ENCODE measurements around the gene PCYT2. TPM values are rescaled to one million over a fixed set of nuclear protein-coding genes. Genes with fewer than 3 reads are reported as not detected.

PCYT2 gene
- total RNA-seq, 1 experiment from 2014 or later: 51.5 TPM

- Histone ChIP-seq H3K27ac (ENCODE audit: low read depth, low read length) (peak overlapping the region; percentile 80), H3K9me3 (ENCODE audit: control insufficient read depth in 1 of 2, insufficient read depth in 1 of 2, low read depth in 1 of 2, low read length in 2 of 2) (no peaks in the 10 kb centered on the region), H2AFZ (ENCODE audit: low read depth, low read length, poor library complexity, severe bottlenecking) (no peak overlapping the region), H3K4me1 (ENCODE audit: control insufficient read depth in 1 of 2, insufficient read depth in 2 of 2, low read length in 2 of 2) (peaks cover 35 to 55% of the 10 kb centered on the region in 2 experiments), H3K36me3 (ENCODE audit: control insufficient read depth in 1 of 2, insufficient read depth in 2 of 2, low read length in 2 of 2) (peaks cover 15 to 36% of the 10 kb centered on the region in 2 experiments; a peak in 3 of 4 replicates), H3K79me2 (ENCODE audit: insufficient read depth, low read length) (peaks cover 91% of the 10 kb centered on the region), H3K4me3 (replicated peaks in 1 of 2; ENCODE audit: low read depth in 1 of 2, low read length in 2 of 2) (peak overlapping the region in 1 of 2 experiments; percentile 36; a peak in 2 of 4 replicates), H3K9me2 (ENCODE audit: insufficient read depth) (no peaks in the 10 kb centered on the region), H3K27me3 (ENCODE audit: insufficient read depth, low read length) (no peaks in the 10 kb centered on the region), H3K4me2 (ENCODE audit: low read length) (peak overlapping the region; percentile 80), H4K20me1 (ENCODE audit: insufficient read depth) (no peaks in the 10 kb centered on the region), H3K9ac (ENCODE audit: low read length) (peak overlapping the region; percentile 65)
- POLR2A ChIA-PET: interaction anchor here (1.1 kb wide), 1 partner anchor 46 kb away, joined by 3 read pairs; no protein-coding TSS in a partner anchor
- no peak for TF ChIP-seq SP1 (IDR thresholded peaks at IDR 0.05; ENCODE audit: low read depth)
- TF ChIP-seq CEBPB (IDR thresholded peaks at IDR 0.05; ENCODE audit: low read depth): no peak
- no peak for TF ChIP-seq CBX3 (IDR thresholded peaks at IDR 0.05; ENCODE audit: low read depth)
- TF ChIP-seq ELF1 (IDR thresholded peaks at IDR 0.05; ENCODE audit: borderline replicate concordance, low read depth): no peak
- TF ChIP-seq ATF3 (IDR thresholded peaks at IDR 0.05): no peak
- TF ChIP-seq EZH2 (IDR thresholded peaks at IDR 0.05): no peak
- CTCF ChIA-PET: interaction anchor here (1.0 to 1.8 kb wide), 2 partner anchors 10 to 53 kb away, joined by 3 to 4 read pairs; no protein-coding TSS in a partner anchor
- DNase-seq (ENCODE audit: low read depth, low spot score) (no peak), ATAC-seq (no peak)
- no TSS peak for BruUV-seq (replicated peaks)
- RAD21 ChIA-PET (ENCODE audit: low non-redundant PET in 1 of 2, low total read pairs in 2 of 2, uncharacterized antibody in 2 of 2, unreplicated experiment in 2 of 2): no interaction called here
- intact Hi-C loops (cut with micrococcal nuclease): no loop called here
Measured at GRCh38 chr17:81922566-81923301, 11.5 kb upstream of the PCYT2 start.

GRCh38 chr17:81921996-81922565 is 10.9 kb upstream of the PCYT2 start:
- POLR2A ChIA-PET: interaction anchor here (1.1 kb wide), 1 partner anchor 47 kb away, joined by 3 read pairs; no protein-coding TSS in a partner anchor
- Histone ChIP-seq H3K36me3 (ENCODE audit: control insufficient read depth in 1 of 2, insufficient read depth in 2 of 2, low read length in 2 of 2) (peaks cover 15 to 36% of the 10 kb centered on the region in 2 experiments; a peak in 3 of 4 replicates), H3K4me1 (ENCODE audit: control insufficient read depth in 1 of 2, insufficient read depth in 2 of 2, low read length in 2 of 2) (peaks cover 35 to 57% of the 10 kb centered on the region in 2 experiments), H3K9me2 (ENCODE audit: insufficient read depth) (no peaks in the 10 kb centered on the region), H3K27me3 (ENCODE audit: insufficient read depth, low read length) (no peaks in the 10 kb centered on the region), H3K27ac (ENCODE audit: low read depth, low read length) (peak overlapping the region; percentile 80; the same call in 1 of the 2 replicates), H3K4me3 (replicated peaks in 1 of 2; ENCODE audit: low read depth in 1 of 2, low read length in 2 of 2) (no peak overlapping the region), H3K79me2 (ENCODE audit: insufficient read depth, low read length) (peaks cover 96% of the 10 kb centered on the region), H2AFZ (ENCODE audit: low read depth, low read length, poor library complexity, severe bottlenecking) (no peak overlapping the region), H4K20me1 (ENCODE audit: insufficient read depth) (no peaks in the 10 kb centered on the region), H3K4me2 (ENCODE audit: low read length) (no peak overlapping the region), H3K9ac (ENCODE audit: low read length) (no peak overlapping the region), H3K9me3 (ENCODE audit: control insufficient read depth in 1 of 2, insufficient read depth in 1 of 2, low read depth in 1 of 2, low read length in 2 of 2) (no peaks in the 10 kb centered on the region)
- CTCF ChIA-PET: no interaction called here
- RAD21 ChIA-PET (ENCODE audit: low non-redundant PET in 1 of 2, low total read pairs in 2 of 2, uncharacterized antibody in 2 of 2, unreplicated experiment in 2 of 2): no interaction called here
- no TSS peak for BruUV-seq (replicated peaks)
- DNase-seq (ENCODE audit: low read depth, low spot score) (no peak), ATAC-seq (no peak)
- intact Hi-C loops (cut with micrococcal nuclease): no loop called here
- no peak for TF ChIP-seq POLR2A (IDR thresholded peaks at IDR 0.05; ENCODE audit: borderline replicate concordance, extremely low read depth, insufficient read depth, insufficient read length)
- TF ChIP-seq, protein P1, sequence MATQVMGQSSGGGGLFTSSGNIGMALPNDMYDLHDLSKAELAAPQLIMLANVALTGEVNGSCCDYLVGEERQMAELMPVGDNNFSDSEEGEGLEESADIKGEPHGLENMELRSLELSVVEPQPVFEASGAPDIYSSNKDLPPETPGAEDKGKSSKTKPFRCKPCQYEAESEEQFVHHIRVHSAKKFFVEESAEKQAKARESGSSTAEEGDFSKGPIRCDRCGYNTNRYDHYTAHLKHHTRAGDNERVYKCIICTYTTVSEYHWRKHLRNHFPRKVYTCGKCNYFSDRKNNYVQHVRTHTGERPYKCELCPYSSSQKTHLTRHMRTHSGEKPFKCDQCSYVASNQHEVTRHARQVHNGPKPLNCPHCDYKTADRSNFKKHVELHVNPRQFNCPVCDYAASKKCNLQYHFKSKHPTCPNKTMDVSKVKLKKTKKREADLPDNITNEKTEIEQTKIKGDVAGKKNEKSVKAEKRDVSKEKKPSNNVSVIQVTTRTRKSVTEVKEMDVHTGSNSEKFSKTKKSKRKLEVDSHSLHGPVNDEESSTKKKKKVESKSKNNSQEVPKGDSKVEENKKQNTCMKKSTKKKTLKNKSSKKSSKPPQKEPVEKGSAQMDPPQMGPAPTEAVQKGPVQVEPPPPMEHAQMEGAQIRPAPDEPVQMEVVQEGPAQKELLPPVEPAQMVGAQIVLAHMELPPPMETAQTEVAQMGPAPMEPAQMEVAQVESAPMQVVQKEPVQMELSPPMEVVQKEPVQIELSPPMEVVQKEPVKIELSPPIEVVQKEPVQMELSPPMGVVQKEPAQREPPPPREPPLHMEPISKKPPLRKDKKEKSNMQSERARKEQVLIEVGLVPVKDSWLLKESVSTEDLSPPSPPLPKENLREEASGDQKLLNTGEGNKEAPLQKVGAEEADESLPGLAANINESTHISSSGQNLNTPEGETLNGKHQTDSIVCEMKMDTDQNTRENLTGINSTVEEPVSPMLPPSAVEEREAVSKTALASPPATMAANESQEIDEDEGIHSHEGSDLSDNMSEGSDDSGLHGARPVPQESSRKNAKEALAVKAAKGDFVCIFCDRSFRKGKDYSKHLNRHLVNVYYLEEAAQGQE (IDR thresholded peaks at IDR 0.05; ENCODE audit: low read depth): no peak
- TF ChIP-seq POLR2AphosphoS5 (IDR thresholded peaks at IDR 0.05; ENCODE audit: low read depth, low read length): no peak
- TF ChIP-seq ATF3 (IDR thresholded peaks at IDR 0.05): no peak
- no peak for TF ChIP-seq ZFX (IDR thresholded peaks at IDR 0.05)
- TF ChIP-seq CEBPB (IDR thresholded peaks at IDR 0.05; ENCODE audit: low read depth): no peak
- TF ChIP-seq MAX (IDR thresholded peaks at IDR 0.05): no peak
- no peak for TF ChIP-seq SIN3A (IDR thresholded peaks at IDR 0.05; ENCODE audit: low read depth)
- TF ChIP-seq EZH2 (IDR thresholded peaks at IDR 0.05): no peak
